ENCODE data around the gene OR1F1. TPM values are rescaled to one million over a fixed set of nuclear protein-coding genes. Genes with fewer than 3 reads are reported as not detected.
"Not testable (repeated sequence)": the region's sequence is repeated elsewhere in the genome, so short reads cannot be mapped to it uniquely, and the experiment has no call there.

Gene OR1F1
- polyA plus RNA-seq, 4 donors, result not detected

DNA sequence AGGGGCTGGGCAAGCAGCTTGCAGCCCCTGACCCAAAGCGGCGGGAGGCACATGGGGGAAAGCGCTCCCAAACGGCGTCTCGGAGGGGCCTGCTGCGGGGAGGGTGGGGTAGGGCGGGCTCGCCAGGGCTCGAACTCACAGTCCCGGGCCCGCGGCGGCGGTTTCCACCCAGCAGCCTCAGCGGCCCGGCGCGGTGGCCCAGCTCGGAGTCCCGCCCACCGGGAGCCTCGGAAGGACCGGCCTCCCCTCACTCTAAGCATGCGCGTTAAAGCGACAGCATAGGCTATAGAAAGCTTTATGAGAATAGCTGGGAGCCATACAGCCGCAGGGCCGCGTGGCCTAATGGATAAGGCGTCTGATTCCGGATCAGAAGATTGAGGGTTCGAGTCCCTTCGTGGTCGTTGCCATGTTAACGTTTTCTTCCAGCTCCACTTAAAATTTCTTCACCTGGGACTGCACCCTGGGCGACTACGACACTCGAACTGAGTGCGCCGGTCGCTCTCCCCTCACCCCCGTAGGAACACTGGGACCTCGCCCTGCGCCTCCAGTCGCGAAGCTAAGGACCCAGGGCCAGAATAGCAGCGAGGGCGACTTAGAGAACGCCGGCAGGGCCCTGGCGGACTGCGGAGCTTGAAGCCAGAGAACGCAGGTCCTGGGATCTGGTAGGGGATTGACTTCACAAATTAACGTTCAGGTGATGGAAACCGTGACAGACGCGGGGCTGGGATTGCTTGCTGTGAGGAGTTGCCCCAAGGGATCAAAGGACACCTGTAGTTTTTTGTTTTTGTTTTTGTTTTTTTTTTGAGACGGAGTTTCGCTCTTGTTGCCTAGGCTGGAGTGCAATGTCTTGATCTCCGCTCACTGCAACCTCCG, 37.4 kb upstream of the OR1F1 start:
- DNase-seq (ENCODE audit: low read depth in 4 of 4, low spot score in 3 of 4), result peak; percentile 92 to 94 (median 92)

DNA sequence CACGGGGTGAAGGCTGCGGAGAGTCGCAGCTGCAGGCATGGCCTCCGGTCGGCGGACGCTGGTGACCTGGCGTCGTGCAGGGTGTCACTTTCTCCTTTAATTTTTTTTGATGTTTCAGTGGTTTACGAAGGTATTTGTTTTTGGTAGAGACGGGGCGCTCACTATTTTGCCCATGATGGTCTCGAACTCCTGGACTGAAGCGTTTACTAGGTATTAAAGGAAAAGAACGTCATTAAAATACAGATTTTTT, 36.1 kb upstream of the OR1F1 start:
- DNase-seq (ENCODE audit: low read depth in 4 of 4, low spot score in 3 of 4), result no peak

DNA sequence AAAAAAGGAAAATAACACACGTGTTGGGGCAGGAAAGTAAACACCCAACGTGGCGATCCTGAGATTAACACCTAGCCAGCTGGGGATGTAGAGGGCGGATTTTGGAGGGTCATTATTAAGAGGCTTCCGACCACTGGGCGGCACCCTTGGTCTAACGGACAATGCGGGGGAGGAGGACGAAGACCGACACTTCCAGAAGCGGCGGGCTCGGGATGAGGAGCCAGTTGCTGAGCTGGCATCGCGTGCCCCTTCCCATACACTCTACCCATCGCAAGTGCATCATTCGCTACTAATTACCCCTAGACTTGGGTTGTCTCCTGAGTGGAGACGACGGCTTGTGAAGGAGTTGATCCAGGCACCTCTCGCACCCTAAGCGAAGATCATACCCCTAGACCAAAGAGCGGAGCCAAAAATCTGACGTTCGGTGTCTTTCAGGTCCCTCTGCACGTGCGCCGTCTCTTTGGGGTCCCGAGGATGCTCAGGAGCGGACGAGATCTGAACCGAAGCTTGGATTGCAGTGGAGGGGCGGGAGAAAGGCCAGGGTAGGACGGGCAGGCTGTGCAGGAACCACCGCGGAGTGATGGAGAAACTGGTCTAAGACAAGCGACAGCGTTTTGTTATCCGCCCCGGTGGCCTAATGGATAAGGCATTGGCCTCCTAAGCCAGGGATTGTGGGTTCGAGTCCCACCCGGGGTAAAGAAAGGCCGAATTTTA, 35.6 kb upstream of the OR1F1 start:
- DNase-seq (ENCODE audit: low read depth in 4 of 4, low spot score in 3 of 4), result peak in 2 of 4 donors; percentile 79 to 81

DNA sequence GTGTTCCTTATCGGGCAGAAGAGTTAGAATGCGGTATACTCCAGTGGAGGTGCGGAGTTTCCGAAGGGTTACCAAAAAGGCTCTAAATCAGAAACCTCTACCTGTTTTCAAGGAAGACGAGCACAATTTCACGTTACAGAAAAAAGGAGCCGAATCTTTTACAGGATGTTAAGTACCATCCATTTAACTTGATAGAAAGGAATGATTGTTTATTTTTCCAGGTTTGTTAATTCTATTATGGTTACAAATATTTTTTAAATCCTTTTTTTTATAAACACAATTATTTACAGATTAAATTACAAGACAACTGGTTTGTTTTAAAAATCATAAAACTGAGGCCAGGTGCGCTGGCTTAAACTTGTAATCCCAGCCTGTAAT, 35.0 kb upstream of the OR1F1 start:
- DNase-seq (ENCODE audit: low read depth in 4 of 4, low spot score in 3 of 4), result no peak

DNA sequence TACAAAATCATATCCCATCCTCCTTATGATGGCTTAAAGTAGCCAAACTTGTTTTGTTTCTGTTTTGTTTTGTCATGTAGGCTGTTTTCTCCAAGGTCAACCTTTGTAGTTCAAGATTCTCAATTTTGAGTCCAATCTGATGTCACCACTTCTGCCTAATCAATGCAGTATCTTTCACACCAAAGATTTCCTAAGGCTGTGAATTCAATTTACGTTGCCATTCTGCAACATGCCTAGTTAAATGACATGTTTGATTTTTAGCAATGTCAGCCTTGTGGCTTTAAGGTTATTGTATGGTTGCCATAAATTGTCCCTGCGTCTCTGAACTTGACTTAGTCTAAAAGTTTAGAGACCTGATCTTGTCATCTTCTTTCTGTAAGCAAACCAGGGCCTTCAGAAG, 32.8 kb upstream of the OR1F1 start:
- DNase-seq (ENCODE audit: low read depth in 4 of 4, low spot score in 3 of 4), result no peak

DNA sequence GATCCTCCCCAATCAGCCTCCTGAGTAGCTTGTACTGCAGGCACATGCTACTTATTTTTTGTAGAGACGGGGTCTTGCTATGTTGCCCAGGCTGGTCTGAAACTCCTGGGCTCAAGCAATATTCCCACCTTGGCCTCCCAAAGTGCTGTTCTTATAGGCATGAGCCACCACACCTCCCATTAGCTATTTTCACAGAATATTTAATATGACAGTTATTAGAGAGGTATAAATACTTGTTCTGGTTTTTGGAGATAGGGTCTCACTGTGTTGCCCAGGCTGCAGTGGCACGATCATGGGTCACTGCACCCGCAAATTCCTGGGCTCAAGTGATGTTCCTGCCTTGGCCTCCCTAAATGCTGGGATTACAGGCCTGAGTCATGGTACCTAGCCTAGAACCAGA, 32.0 kb upstream of the OR1F1 start:
- no peak for DNase-seq (ENCODE audit: low read depth in 4 of 4, low spot score in 3 of 4)

DNA sequence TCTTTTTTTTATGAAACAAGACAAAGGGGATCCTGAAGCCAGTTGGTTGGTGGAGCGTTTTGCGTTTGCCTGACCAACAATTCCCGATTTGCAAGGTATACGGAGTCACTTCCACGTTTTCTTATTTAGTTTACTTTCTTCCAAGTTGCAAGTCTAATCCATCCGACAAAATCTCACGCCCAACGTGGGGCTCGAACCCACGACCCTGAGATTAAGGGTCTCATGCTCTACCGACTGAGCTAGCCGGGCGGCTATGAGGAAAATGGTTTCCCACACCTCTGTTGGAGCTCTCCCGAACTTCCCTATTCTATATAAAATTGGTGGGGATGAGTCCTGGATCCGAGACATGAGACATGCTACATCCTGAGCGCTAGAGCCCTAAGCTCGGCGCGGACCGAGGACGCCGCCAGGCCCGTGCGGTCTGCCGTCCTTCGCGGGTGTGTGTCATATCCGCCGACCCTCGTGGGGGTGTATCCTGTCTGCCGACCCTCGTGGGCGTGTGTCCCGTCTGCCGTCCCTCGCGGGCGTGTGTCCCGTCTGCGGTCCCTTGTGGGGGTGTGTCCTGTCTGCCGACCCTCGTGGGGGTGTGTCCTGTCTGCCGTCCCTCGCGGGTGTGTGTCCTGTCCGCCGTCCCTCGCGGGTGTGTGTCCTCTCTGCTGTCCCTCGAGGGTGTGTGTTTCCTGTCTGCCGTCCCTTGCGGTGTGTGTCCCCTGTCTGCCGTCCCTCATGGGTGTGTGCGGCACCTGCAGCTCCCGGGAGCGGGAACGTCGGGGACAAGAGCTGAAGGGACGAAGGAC, 30.6 kb upstream of the OR1F1 start:
- DNase-seq (ENCODE audit: low read depth in 4 of 4, low spot score in 3 of 4), result no peak

DNA sequence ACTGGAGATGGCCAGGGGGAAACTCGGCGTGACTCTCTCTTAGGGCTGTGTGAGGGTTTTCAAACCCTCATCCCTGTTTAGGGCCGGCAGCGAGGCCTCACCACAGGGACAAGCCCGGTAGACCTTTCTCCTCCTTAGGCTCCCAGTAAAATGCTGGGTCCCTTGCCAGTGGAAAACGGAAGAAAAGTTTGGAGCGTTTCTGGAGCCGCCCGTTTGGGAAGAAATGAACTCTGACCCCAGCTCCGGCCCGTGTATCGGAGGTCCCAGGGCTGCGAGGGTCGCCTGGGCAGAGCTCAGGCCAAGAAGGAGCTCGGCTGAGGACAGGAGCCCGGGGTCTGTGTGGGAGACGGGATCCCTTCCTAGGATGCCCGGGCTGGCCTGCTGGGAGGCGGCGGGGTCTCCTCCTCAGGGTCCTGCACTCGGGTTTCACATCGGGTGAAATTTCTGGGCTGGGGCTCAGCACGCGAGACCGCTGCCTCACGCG, 29.9 kb upstream of the OR1F1 start:
- DNase-seq (ENCODE audit: low read depth in 4 of 4, low spot score in 3 of 4), result no peak

DNA sequence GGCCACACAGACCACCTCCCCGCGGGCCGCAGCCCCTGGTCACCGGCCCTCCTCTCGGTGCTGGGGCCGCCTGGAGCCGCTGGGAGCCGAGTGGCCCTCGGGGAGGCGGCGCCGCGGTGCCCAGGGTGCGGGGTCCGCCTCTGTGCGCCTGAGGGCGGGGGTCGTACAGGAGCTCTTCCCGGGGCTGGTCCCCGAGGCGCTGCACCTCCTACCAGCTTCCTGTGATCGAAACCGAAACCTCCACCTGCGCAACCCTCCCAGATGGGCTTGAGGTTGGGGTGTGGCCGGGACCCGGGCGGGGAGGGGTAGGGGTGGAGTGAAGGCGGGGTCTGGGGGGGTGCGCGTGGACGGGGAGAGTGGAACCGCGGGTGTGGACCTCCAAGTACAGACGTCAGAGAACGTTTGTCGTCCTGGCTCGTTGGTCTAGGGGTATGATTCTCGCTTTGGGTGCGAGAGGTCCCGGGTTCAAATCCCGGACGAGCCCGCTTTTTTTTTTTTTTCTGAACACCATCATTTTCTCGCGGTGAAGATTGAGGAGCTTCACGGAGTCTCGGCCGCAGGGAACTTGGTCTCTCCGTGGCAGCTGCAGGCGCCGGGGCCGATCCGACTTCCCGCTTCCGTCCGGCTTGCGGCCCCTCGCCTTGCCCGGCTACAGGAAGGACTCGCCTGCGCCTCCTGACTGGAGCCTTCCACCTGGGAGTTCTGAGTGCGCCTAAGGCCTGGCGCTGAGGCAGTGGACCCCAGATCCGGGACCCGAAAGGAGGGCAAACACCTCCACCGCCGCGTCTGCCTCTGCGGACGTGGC, 29.3 kb upstream of the OR1F1 start:
- DNase-seq (ENCODE audit: low read depth in 4 of 4, low spot score in 3 of 4), result no peak

DNA sequence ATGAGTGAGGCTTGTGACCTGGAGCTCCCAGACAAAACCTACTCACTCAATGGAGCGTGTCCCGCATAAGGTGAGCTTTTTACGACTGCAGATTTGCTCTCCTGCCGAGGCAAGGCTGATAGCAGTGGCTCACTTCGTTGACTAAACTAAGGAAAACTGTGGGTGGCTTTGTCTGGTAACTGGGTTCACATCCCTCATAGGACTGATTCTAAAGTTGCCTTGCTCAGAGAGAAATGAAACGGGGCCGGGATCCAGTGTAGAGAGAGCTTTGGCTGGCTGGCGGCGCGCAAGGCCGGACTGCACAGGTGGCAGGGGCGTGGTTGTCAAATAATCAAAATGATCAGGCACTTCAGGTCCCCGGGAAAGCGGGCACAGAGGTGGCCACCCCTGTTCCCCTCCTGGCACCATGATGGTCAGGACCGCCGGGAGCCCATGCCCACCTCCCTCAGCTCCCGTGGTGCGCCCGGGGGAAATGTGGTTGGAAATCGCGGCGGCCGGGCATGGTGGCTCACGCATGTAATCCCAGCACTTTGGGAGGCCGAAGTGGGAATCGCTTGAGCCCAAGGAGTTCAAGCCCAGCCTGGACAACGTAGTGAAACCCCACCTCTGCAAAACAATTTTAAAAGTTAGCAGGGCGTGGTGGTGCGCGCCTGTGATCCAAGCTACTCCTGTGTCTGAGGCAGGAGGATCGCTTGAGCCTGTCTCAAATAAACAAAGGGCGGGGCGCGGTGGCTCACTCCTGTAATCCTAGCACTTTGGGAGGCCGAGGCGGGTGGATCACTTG, 26.6 kb upstream of the OR1F1 start:
- no peak for DNase-seq (ENCODE audit: low read depth in 4 of 4, low spot score in 3 of 4)

DNA sequence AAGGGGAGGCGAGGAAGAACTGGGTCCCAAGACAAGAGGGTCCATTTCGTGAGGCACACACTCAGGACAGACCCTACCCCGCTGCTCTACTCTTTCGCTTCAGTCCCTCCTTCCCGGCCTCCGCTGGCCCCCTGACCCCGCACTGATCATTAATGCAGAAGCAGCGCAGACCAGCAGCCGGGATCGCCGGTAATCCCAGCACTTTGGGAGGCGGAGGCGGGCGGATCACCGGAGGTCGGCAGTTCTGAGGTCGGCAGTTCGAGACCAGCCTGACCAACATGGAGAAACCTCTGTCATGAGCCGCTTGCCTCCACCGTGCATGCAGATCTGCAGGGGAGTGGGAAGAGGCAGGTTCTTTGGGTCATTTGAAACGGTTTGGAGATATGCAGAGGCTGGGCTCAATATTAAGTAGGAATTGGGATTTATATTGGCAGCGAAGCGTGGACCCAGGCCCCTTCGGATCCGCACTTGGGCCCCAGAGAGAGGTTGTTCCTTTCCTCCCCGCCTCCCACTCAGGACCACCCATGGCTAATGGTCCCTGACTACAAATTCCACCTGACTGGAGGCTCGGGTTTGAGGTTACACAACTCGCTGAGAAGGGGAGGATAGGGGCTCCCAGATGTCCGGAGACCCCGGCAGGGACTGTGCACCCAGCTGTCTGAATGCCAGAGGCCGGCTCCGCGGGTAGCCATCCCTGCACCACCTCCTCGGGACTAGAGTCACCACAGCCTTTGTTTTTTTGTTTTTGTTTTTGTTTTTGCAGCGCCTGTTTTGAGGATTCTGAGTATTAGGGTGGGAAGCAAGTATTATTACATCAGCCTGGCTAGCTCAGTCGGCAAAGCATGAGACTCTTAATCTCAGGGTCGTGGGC, 23.6 kb upstream of the OR1F1 start:
- no peak for DNase-seq (ENCODE audit: low read depth in 4 of 4, low spot score in 3 of 4)

DNA sequence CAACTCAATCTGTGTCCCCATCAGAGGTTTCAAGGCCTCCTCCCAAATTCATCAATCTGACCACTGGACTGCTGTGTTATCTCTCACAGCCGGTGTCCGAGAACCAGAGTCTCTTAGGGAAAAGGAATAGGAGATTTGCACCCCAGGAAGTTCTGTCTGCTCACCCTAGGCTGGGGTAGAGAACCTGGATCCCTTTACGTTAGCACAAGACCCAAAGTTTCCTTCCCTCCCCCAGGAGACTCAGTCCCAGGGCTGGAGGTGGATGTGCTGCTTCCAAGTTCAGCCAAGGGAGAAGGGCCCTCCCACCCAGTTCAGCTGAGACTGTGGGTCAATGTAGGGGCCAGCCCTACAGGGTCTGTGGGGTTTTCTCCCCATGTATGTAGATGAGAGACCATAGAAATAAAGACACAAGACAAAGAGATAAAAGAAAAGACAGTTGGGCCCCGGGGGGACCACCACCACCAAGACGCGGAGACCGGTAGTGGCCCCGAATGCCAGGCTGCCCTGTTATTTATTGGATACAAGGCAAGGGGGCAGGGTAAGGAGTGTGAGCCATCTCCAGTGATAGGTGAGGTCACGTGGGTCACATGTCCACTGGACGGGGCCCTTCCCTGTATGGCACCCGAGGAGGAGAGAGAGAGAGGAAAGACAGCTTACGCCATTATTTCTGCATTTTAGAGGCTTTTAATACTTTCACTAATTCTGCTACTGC, 22.7 kb upstream of the OR1F1 start:
- no peak for DNase-seq (ENCODE audit: low read depth in 4 of 4, low spot score in 3 of 4)

DNA sequence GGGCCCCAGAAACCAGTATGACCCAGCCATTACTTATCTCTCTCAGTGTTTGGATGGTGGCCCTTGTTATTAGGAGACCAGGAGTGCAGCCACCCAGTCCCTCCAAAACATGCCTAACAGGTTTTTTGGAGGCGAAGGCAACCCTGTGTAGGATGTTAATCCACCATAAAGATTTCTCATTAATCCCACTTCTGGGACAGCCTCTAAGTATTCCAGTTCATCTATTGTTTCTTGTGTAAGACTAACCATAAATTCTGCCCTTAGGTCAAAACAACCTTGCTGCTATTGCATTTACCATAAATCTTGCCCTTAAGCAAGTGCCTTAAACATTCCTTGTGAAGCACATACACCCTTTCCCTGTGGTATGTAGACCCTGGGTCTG, 21.5 kb upstream of the OR1F1 start:
- DNase-seq (ENCODE audit: low read depth in 4 of 4, low spot score in 3 of 4), result no peak

DNA sequence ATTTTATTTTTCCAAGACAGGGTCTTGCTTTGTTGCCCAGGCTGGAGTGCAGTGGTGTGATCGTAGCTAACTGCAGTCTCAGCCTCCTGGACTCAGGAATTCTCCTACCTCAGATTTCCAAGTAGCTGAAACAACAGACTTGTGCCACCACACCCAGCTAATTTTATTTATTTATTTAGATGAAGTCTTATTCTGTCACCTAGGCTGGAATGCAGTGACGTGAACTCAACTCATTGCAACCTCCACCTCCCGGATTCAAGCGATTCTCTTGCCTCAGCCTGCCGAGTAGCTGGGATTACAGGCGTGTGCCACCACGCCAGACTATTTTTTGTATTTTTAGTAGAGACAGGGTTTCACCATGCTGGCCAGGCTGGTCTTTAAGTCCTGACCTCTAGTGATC, 19.3 kb upstream of the OR1F1 start:
- not testable (repeated sequence) for DNase-seq (ENCODE audit: low read depth in 4 of 4, low spot score in 3 of 4)

DNA sequence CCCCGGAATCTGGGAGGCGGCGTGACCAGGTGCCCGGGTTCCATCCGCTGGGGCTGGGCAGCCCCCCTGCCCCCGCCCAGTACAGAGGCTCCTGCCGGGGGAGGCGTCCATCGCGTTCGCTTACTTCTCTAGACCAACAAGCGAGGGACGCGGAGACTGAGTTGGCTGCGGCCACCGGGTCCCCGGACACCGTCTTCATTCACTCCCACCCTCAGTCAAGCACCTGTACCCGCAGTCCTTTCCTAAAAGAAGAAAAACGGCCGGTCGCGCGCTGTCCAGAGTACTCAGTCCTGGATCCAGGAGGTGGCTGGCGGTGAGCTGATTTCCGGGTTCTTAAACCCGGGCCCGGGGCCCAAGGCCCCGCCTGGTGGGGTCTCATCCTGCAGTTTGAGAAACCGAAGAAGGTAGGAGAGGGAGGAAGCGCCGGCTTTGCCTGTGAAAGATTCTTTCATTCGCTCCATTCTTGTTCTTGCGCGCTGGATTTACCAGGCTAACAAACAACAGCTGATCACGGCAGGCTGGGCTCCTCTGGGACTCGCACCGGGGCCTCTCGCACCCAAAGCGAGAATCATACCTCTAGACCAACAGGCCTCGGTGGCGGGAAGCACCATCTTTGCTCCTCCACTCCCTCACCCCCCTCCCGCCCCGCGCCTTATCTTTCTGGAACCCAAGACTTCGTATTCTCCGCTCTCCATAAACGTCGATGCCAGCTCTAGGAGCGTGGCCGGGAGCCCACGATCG, 17.4 kb upstream of the OR1F1 start:
- DNase-seq (ENCODE audit: low read depth in 4 of 4, low spot score in 3 of 4), result no peak

DNA sequence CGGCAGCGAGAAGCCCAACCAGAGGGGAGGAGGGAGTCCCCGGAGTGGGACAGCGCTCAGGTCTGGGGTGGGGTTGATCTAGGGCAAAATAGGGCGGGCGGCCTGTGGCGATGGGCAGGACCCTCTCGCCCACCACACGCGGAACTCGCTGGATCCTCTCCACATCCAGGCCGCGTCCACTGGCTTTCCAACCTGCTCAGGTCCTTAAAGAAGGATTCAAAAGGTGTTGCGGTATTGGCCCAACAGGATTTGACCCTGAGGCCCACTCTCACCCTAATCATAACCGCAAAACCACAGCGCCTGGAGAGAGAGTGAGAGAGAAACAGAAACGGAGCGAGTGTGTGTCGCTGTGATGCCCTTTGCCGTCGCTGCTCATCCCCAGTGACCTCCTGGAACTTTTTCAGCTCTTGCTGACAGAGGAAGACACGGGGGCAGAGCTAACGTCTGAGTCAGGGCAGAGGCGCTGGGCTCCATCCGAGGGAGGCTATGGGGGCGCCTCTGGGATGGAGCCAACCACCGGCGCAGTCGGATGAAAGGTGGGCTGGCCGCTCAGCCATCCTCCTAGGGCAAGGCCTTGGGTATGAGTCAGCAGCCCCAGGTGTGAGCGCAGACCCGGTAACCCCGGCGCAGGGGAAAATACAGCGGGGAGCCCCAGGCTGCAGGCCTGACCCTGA, 16.7 kb upstream of the OR1F1 start:
- no peak for DNase-seq (ENCODE audit: low read depth in 4 of 4, low spot score in 3 of 4)
